PFSK-1 (cell line): ENCODE data around the gene FMO2.

ENCODE experiments used
- POLR2AphosphoS5 ChIP-seq: IDR thresholded peaks from 2 replicates; pipeline ENCODE4 v1.6.1; 2012; ENCODE audit warnings: low read depth, mild to moderate bottlenecking, control low read depth, low read length, moderate library complexity
- REST ChIP-seq, 2 experiments: IDR thresholded peaks; 2 replicates each; pipeline versions ENCODE4 v1.6.1 to v1.8.0; 2011 to 2012; ENCODE audit warnings: low read depth in 2 of 2, low read length in 2 of 2, control low read depth in 1 of 2, inconsistent platforms in 1 of 2, mild to moderate bottlenecking in 1 of 2, moderate library complexity in 1 of 2; ENCODE audit not compliant: insufficient read depth in 1 of 2
- TAF1 ChIP-seq: IDR thresholded peaks from 2 replicates; pipeline ENCODE4 v1.6.1; 2012; ENCODE audit warnings: low read length, control low read depth, borderline replicate concordance; ENCODE audit not compliant: insufficient read depth

- no peak for TF ChIP-seq POLR2AphosphoS5
- TF ChIP-seq REST (IDR thresholded peaks at IDR 0.05; ENCODE audit: insufficient read depth in 1 of 2, low read depth in 2 of 2, low read length in 2 of 2), result no peak
- TF ChIP-seq TAF1, result no peak
These were observed 66.2 kb downstream of the FMO2 start for GRCh38 chr1:171251042-171251951.
